Placental epithelial cell (primary cell): ENCODE results near the gene DUSP11. TPM values are rescaled to one million over a fixed set of nuclear protein-coding genes. Genes with fewer than 3 reads are reported as not detected.

Source experiments
- total RNA-seq: library from RNA; depleted of rRNA; stranded (reverse); fragments of >200 nt; gene quantifications from 2 replicates; pipeline ENCODE4 v1.2.3, GENCODE V29; 2012

Gene DUSP11
- 33.0 and 75.5 TPM in 2 replicates for total RNA-seq

DNA sequence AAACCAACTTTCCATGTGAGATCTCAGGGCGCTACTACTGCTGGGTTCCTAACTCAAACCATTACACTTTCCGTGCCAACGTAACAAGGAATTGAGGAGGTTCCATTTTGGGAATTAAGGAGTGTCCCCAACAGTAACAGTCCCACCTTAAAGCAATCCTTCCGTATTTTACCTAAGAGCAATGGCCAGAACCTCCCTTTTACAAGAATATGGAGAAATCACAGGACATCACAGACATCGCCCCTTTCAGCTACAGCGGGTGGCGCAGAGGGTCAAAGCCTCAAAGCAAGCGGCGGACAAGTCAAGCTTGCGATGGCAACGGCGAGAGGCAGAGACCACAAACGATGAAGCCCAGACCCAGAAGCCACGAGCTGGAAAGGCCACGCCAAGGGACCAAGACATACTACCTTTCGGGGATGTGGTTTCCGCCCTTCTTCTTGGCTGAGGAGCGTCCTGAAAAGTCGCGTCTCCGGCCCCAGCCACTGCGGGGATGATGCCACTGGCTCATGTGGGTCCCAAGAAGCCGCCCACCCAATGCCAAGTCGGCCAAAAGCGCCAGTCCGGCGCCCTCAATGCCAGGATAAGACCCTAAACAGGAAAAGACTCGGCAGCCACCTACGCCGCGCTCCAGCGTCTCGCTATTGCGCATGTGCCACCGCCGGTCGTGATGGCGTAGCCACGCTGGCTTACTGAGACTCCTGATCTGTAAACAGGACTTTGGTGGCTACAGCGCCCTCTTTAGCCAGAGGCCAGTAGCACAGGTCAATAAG, at the start of gene DUSP11:
Gene DUSP11, minus strand, starts transcription at position 637 of the 770 bp plus-strand sequence. Its CDS starts 129 bp downstream, at position 508.

DNA sequence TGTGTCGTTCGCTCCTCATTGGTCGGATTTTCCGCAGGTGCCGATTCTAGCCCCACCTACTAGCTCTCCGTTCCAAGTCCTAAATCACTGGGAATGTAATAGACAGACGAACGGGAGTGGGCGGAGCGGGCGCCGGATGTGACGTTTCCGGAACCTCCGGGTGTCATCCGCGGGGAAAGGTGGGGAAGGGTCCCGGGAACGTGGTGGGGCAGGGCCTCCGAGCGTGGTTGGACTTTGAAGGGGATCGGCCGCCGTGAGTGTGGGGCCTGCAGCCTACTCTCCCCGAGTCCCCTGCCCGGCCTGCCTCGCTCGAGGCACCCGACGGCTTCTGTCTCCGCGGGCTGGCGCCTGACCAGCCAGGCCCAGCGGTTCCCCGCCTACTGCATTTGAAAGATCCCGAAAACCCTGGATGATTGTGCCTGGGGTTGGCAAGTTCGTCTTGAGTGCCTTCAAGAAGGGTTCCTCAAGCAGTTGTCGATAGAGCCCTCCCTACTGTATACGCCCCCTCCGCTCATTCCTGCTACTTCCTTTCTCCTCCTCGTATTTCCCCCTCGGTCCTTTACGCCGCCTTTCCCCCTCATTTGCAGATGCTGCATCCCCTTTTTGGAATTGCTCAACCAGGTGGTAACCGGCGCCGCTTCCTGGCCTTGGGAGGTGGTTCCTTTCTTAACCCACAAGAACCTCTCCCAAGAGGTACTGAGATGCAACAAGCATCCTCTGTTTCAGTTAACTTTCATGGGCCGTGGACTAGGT, 49.1 kb upstream of the DUSP11 start, which contains the start of gene STAMBP:
Gene STAMBP, plus strand, starts transcription at position 144 of the 753 bp plus-strand sequence. CDS start 1,896 bp downstream, outside the sequence.

DNA sequence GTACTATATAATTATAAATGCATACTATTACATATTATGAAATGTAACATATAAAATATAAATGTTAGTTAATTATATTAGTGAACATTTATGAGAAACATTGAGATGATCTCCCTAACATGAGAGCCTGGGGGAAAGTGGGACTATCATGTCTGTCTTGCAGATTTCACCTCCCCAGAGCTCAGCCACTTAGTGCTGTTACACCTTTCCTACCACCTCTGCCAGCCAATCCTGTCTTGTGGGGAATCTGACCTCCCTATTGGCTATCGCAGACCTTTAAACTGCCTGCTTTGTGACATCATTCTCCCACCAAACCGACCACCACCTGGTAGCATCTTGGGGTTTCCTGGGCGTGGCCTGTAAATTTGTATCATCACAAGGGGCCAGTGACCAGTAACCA, 4.0 kb upstream of the DUSP11 start, which contains the start of gene C2orf78:
Gene C2orf78, plus strand, starts transcription at position 301 of the 400 bp plus-strand sequence. CDS start 127 bp downstream, outside the sequence.

GRCh38 chr2:73736855-73737779, 42.8 kb downstream of the DUSP11 start, which contains the start of gene TPRKB:
TSS of gene TPRKB (minus strand) at chr2:73737345. CDS start at chr2:73734569, 2,776 bp downstream.

Other genes starting within 250 kb of the DUSP11 start
- gene NAT8, start 137.7 kb downstream of the DUSP11 start, total RNA-seq: not detected in 2 replicates
- gene TPRKB, start 42.8 kb downstream of the DUSP11 start, total RNA-seq: 20.8 and 33.3 TPM in 2 replicates
- gene C2orf78, start 4.1 kb upstream of the DUSP11 start, total RNA-seq: not detected in 2 replicates
- 21.2 and 37.1 TPM in 2 replicates for gene STAMBP, start 48.9 kb upstream of the DUSP11 start, total RNA-seq
- gene ACTG2, start 112.9 kb upstream of the DUSP11 start, total RNA-seq: 0.39 and 0.98 TPM in 2 replicates
- 60.5 and 63.3 TPM in 2 replicates for gene DGUOK, start 146.8 kb upstream of the DUSP11 start, total RNA-seq
- gene TET3, start 204.8 kb upstream of the DUSP11 start, total RNA-seq: 9.2 and 13.0 TPM in 2 replicates